Suppressor macrophage treated with lipopolysaccharide for 1 hour (primary cell): ENCODE data around the gene SMG5.
"Not testable (repeated sequence)": the region's sequence is repeated elsewhere in the genome, so short reads cannot be mapped to it uniquely, and the experiment has no call there.

ENCODE experiments used
- DNase-seq, 3 donors: peaks; one replicate each; pipeline ENCODE4 v3.0.0-alpha.2; 2020 to 2022

The SMG5 gene, protein sequence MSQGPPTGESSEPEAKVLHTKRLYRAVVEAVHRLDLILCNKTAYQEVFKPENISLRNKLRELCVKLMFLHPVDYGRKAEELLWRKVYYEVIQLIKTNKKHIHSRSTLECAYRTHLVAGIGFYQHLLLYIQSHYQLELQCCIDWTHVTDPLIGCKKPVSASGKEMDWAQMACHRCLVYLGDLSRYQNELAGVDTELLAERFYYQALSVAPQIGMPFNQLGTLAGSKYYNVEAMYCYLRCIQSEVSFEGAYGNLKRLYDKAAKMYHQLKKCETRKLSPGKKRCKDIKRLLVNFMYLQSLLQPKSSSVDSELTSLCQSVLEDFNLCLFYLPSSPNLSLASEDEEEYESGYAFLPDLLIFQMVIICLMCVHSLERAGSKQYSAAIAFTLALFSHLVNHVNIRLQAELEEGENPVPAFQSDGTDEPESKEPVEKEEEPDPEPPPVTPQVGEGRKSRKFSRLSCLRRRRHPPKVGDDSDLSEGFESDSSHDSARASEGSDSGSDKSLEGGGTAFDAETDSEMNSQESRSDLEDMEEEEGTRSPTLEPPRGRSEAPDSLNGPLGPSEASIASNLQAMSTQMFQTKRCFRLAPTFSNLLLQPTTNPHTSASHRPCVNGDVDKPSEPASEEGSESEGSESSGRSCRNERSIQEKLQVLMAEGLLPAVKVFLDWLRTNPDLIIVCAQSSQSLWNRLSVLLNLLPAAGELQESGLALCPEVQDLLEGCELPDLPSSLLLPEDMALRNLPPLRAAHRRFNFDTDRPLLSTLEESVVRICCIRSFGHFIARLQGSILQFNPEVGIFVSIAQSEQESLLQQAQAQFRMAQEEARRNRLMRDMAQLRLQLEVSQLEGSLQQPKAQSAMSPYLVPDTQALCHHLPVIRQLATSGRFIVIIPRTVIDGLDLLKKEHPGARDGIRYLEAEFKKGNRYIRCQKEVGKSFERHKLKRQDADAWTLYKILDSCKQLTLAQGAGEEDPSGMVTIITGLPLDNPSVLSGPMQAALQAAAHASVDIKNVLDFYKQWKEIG

DNA sequence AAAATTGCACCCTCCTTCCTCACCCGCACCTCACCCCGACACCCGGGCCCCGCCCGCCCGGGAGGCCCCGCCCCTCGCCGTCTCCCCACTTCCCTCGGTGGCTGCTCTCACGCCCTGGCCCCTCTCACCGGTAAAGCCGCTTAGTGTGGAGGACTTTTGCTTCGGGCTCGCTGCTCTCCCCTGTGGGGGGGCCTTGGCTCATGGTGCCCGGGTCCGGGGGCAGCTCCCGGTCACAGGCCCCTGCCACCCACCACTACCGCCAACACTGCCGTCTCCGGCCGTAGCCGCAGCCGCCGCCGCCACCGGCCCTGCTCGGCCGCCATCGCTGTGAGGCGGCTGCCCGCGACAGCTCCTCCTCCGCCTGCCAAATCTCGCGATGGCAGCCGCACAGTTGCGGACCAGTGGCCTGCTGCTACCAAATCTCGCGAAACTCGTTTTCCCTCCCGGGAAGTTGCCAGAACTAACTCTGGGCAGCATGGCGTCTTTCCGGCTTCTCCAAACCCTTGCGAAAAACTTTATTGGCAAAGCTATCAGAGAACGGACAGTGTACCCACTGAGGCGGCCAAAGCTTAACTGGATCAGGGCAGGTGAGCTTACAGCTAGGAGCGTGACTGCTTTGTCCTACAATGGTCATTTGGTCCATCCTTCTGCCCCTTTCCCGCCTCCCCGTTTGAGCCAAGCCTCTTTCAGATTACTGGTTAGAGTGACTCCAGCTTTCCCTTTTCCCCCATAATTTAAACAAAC lies at the start of gene SMG5:
TSS of gene SMG5 (minus strand) at position 347 of the 744 bp plus-strand sequence. CDS start at position 202, 145 bp downstream.
- peak; percentile 98 to 100 (median 99) for DNase-seq

DNA sequence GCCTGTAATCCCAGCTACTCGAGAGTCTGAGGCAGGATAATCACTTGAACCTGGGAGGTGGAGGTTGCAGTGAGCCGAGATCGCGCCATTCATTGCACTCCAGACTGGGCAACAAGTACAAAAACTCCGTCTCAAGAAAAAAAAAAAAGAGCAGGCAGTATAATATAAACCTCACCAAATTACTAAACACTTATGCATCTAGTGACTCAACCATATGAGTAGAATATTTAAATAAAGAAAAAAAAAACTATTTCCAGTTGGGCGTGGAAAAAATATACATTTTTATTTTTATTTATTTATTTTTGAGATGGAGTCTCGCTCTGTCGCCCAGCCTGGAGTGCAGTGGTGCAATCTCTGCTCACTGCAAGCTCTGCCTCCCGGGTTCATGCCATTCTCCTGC lies 40.6 kb upstream of the SMG5 start:
- not testable (repeated sequence) for DNase-seq

DNA sequence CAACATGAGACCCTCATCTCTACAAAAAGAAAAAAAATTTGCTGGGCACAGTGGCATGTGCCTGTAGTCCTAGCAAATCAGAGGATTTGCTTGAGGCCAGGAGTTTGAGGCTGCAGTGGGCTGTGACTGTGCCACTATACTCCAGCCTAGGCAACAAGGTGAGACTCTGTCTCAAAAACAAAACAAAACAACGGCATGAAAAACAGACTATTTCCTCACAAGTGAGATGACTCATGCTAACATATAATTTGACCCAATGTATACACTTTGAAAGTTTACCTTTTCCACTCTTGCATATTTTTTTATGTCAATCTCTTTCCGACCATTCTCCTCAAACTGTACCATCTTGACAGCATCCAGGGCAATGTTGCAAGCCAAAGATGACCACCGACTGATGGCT lies 37.9 kb upstream of the SMG5 start:
- DNase-seq, result no peak

DNA sequence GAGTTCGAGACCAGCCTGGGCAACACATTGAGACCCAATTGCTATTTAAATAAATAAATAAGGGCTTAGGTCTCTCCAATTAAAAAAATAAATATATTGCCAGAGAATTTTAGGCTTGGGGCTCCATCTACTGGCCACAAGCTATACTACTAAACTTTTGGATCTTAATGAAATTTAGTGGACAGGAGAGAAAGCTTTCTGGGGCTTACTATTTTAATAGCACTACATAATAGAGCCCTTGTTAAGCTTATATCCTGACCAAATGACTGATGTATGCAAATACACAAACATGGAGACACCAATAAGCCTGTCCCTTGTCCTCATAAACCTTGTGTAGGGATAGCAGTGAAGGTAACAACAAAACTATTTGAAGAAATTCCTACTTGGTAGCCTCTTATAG lies 37.0 kb upstream of the SMG5 start:
- peak; percentile 50 to 64 (median 59) for DNase-seq

DNA sequence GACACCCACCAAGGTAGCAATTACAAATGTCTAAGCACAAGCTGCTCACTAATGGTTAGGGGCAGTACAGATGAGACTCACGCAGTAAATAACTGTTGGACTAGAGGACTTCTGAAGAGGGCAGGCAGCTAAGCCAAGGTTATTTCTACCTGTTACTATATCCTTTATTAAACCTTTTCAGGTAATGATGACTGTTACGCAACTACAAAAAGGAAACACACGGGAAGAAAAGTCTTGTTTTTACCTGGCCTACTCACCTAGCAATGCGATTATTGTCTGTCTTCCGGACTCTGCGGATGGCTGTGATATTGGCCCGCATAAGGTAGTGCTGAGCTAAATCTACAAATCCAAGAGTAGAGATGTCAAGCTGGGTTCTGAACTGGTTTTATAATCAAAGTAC lies 34.3 kb upstream of the SMG5 start:
- no peak for DNase-seq

DNA sequence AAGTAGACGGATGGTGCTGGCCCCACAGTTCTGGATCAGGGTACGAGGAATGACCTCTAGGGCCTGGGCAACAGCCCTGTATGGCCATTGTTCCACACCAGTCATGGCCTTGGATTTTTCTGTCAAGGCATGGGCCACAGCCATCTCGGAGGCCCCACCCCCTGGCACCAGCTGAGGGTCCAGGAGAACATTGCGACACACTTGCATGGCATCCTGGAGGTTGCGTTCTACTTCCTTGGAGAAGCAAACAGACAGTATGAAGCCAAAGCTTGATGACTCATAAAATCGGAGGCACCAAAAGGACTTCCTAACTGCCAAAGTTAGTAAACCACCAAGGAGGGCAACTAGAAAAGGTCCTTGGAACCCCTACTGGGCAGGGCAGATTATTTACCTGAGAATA lies 28.3 kb upstream of the SMG5 start:
- DNase-seq, result peak in 2 of 3 donors; percentile 11 to 16

DNA sequence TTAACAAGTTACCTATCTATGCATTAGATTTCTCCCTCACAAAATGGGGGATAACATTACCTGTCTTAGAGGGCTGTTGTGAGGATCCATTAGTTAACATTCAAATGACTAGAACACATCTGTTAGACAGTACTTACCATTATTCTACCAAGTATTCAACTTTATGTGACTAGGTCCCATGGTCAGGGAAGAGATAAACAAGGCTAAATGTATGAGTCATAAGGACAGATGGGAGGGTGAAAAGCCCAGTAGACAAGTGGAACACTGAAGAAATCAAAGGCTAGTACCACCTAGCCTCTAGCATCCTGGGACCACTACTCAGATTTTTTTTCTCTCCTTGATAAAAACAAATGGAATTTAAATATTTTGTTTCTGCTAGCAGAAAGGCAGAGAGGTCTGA lies 25.5 kb upstream of the SMG5 start:
- DNase-seq, result no peak

DNA sequence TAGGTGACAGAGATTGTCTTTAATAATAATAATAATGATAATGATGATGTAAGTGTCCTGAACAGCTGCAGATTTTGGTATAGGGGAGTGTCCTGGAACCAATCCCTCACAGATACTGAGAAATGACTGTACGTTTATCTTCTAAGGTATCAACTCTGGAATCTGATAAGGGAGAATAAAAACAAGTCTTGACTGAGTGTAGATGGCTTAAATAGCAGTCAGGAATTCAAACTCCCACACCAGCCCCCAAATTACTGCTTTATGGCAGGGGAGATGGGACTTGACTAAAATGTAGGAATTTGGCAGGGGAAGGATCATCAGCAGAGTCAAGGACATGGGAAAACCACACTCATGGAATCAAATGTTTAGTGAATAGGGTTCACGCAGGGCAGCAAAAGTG lies 22.6 kb upstream of the SMG5 start:
- DNase-seq, result no peak

DNA sequence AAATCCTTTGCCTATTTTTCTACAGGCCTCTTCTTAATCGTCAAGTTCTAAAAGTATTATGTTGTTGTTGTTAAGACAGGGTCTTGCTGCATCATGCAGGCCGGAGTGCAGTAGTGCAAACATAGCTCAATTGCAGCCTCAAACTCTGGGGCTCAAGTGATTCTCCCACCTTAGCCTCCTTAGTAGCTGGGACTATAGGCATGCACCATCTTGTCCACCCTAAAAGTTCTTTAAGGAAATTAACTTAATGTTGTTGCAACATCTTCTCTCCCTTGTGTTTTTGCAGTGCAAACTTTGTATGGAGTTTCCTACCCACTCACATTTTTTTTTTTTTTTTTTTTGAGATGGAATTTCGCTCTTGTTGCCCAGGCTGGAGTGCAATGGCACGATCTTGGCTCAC lies 20.6 kb upstream of the SMG5 start:
- no peak for DNase-seq

DNA sequence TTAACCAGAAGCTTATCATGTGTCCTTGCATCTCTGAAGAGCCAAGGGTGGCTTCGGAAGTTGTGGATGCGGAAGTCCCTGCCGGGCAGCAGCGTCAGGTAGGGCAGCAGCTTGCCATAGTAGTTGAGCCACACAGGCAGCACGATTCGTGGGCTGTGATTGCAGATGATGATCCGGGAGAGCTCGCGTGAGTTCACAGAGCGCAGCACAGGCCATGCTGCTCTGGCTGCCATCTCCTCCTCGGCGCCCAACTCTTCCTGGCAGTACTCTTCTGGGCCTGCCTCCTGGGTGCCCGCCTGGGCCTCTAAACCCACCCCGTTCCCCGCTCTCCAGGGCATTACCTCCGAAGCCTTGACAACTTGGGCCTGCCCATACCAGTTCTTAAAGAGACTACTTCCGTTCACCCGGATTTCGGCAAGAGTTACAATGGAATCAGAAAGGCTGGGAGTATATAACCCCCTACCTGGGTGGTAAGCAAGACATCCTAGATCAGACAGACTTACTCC lies 16.3 kb upstream of the SMG5 start, which contains the start of gene VHLL:
TSS of gene VHLL (minus strand) at position 456 of the 506 bp plus-strand sequence. CDS start at position 338, 118 bp downstream.
- no peak for DNase-seq

DNA sequence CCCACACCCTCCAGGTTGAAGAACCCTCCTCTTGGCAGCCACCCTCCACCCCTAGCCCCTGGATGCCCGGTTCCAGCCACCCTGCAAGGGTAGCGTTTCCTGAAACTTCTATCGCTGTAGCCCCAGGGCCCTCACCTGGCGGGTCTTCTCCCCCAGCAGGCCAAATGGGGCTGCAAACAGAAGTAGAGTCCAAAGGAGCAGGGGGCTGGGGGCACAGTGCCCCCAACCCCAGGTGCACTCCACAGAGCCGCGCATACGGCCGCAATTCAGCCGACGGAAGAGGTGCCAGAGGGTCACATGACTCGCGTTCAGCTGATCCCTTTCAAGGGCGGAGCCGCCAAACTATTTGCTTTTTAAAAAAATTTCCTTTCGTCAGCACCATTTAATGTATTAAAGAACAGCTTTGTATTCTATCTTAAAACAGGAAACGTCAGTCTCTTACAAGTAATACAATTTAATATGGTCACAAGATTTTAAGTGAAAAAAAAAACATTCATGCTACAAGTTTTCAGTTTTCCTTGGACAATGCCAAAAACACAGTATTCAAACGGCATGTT lies 12.8 kb upstream of the SMG5 start, which contains the start of gene GLMP:
TSS of gene GLMP (minus strand) at position 289 of the 557 bp plus-strand sequence. CDS start at position 255, 34 bp downstream.
- DNase-seq, result peak; percentile 69 to 74 (median 71)

DNA sequence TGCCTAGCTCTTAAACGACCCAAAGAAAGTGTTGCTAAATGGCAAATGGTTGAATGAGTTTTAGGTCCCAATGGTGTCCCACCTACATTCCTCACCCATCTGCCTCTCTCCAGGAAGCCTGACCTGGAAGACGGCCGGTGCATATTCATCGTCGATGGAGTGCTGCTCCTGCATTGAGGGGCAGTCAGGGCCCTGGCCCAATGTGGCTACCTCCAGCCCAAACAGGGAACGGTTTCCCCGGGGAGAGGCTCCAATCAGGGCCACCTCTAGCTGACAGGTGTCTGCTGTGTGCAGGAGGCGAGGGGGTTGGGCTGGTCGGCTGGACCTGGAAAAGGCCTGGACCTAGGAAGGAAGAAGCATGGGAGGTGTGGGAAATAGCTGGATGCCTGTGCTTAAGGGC lies 11.3 kb upstream of the SMG5 start:
- no peak for DNase-seq

DNA sequence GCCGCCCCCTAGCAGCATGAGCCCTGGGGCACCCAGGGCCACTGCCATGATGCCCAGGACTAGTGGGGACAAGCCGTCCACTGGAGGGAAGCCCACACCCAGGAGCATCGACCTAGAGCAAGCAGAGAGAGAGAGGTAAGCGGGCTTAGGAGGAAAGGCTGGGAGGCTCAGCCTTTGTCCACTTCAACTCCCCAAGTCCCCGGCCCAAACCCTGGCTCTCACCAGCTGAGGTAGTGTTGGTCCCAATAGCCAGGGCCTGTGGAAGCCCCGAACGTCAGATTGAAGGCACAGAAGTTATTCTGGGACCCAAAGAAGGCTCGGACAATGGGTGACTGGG lies 10.4 kb upstream of the SMG5 start:
- DNase-seq, result no peak

DNA sequence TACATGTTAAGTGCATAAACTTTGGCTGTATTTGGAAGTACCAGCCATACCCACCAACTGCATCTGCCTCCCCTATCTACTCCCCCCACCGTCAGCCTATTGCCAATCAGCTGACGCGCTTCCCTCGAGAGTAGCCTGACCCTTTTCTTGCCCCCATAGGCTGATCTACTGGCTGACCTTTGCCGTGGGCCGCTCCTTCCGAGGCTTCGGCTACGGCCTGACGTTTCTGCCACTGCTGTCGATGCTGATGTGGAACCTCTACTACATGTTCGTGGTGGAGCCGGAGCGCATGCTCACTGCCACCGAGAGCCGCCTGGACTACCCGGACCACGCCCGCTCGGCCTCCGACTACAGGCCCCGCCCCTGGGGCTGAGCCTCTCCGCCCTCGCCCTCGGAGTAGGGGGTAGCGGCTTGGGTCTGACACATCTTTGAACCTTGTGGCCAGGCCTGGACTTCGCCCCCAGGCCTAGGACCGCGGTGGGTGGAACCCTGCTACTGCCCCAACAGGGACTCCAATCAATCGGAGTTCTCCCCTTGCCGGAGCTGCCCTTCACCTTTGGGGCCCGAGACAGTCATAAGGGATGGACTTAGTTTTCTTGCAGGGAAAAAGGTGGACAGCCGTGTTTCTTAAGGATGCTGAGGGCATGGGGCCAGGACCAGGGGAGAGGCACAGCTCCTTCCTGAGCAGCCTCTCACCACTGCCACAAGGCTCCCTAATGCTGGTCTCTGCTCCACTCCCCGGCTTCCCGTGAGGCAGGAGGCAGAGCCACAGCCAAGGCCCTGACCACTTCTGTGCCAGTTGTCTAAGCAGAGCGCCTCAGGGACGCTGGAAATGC lies 8.8 kb upstream of the SMG5 start:
- peak; percentile 83 to 89 (median 83) for DNase-seq

DNA sequence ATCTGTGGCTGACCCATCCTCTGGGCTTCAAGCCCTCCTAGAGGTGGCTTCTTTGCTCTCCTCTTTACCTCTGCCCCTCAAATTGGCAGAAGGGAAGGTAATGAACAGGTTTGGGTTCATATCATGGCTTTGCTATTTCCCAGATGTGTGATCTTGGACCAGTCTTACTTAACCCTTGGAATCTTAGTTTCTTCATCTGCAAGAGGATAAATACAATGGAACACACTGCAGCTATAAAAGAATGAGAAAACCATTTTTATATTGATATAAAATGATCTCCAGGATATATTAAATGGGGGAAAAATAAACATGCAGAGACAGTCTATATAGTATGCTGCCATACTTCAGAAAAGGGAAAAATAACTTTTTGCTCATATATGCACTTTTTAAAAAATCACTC lies 7.2 kb upstream of the SMG5 start:
- DNase-seq, result no peak

DNA sequence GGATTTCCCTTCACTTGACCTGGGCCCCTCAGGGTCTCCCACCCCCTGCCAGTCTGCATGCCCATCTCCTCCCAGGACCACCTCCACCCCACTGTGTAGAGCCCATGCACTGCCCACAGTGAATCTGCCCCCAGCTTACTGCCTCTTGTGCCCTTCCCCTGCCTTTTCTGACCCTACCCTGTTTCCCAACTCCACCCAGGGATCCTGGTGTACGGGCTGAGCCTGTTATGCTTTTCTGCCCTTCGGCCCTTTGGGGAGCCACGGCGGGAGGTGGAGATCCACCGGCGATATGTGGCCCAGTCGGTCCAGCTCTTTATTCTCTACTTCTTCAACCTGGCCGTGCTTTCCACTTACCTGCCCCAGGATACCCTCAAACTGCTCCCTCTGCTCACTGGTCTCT lies 3.4 kb upstream of the SMG5 start:
- no peak for DNase-seq

DNA sequence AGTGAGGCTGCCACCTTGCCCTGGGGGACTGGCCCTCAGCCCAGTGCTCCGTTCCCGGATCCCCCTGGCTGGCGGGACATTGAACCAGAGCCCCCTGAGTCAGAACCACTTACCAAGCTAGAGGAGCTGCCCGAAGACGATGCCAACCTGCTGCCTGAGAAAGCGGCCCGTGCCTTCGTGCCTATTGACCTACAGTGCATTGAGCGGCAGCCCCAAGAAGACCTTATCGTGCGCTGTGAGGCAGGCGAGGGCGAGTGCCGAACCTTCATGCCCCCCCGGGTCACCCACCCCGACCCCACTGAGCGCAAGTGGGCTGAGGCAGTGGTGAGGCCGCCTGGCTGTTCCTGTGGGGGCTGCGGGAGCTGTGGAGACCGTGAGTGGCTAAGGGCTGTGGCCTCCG lies 2.8 kb upstream of the SMG5 start:
- DNase-seq, result no peak

DNA sequence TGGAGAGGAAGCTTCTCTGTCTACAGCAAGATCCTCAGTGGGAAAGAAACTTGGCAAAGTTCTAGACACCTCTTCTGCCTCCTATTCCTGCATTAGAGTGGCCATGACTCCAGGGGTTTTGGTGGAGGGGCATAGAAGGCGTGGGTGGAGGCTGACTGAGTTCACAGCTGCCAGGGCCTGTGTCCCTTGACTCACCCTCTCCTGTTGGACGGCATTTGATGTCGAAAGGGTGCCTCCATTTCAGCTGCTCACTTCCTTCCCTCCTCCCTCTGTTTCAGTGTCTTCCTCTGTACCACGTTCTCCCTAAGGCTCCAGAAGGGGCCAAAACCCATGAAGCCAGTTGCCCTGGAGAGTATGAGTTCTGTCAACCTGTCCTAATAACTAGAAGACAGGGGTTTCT lies 2.1 kb upstream of the SMG5 start:
- DNase-seq, result peak; percentile 59 to 70 (median 67)

DNA sequence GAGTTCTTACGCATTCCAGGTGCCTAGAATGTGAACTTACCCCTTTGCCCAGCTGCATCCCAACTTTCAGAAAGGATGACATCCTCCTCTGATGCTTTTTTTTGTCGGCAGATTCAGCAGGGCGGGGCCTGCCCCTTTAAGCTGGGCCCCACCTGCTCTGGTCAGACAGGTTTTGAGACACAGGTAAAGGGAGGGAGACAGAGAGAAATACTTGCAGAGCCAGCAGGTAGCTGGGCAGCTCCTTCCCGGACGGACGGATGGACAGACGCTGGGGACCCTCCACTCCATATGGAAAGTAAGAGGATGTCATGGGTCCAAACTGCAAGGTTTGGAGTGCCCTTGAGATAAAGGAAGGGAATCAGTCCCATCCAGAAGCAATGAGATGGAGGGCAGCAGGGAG lies 1.5 kb upstream of the SMG5 start, which contains the start of gene TMEM79:
TSS of gene TMEM79 (plus strand) at position 214 of the 400 bp plus-strand sequence. CDS start 902 bp downstream, outside the sequence.
- no peak for DNase-seq

DNA sequence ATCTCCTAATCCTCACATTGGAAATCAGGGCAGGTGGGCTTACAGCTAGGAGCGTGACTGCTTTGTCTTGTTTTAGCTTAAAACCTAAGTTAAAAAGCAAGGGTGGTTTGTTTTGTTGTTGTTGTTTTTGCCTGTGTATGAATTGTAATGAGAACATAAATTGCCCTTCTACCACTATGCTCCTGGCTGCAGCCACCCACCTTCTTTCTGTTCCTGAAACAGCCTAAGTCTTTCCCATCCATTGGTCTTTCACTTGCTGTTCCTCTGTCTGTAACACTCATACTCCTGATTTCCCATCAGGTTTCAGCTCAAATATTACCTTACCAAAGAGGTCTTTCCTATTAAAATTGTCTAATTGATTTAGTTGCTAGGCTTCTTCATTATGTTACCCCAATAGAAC lies 896 bp upstream of the SMG5 start:
- DNase-seq, result peak; percentile 37 to 56 (median 44)
